ENCODE results near the gene LAMB2. TPM values are rescaled to one million over a fixed set of nuclear protein-coding genes. Genes with fewer than 3 reads are reported as not detected.
A peak's percentile ranks its signal among the peaks of the same experiment; 100 is the strongest.

Gene LAMB2
- polyA plus RNA-seq, 1 of the 3 experiments (the other 2 are of a cell fraction): 332 TPM

- Histone ChIP-seq H3K9me2 (no peaks in the 10 kb centered on the region), H3K36me3 (replicated peaks in 1 of 2; ENCODE audit: control insufficient read depth in 1 of 2, insufficient read depth in 2 of 2, low read length in 1 of 2) (peaks cover 11 to 27% of the 10 kb centered on the region in 2 experiments), H3K4me3 (ENCODE audit: low read depth in 2 of 2, low read length in 1 of 2) (no peak overlapping the region), H3K9me3 (no peaks in the 10 kb centered on the region), H4K20me1 (ENCODE audit: insufficient read depth) (no peaks in the 10 kb centered on the region), H3K79me2 (ENCODE audit: insufficient read depth) (peaks cover 37% of the 10 kb centered on the region), H2AFZ (ENCODE audit: low read depth) (no peak overlapping the region), H3K27me3 (ENCODE audit: insufficient read depth) (no peaks in the 10 kb centered on the region), H3K4me2 (peak overlapping the region; percentile 100), H3K9ac (0 out of 2 replicates have a peak overlapping the region, but pooled peaks have one; percentile 75), H3K4me1 (ENCODE audit: control insufficient read depth in 1 of 2, insufficient read depth in 2 of 2, low read depth in 1 of 2, low read length in 1 of 2) (peaks cover 0 to 18% of the 10 kb centered on the region in 2 experiments; a peak in 1 of 4 replicates), H3F3A (replicated peaks; ENCODE audit: insufficient read depth) (no peaks in the 10 kb centered on the region), H3K27ac (ENCODE audit: low read depth in 2 of 2, low read length in 1 of 2) (no peak overlapping the region)
- WGBS (ENCODE audit: low lambda C conversion rate): 93% methylated on average over 11 of the region's 12 CpGs
- POLR2A ChIA-PET: no interaction called here
- CTCF ChIA-PET: interaction anchor here (0.9 to 5.4 kb wide), 6 partner anchors 11 to 319 kb away, joined by 3 to 26 read pairs (median 6); partner anchors contain the start of genes KLHDC8B, NDUFAF3 and USP19
- TF ChIP-seq FOXJ3 (CRISPR knock-in tag; IDR thresholded peaks at IDR 0.05): no peak
- no peak for TF ChIP-seq PBX3 (IDR thresholded peaks at IDR 0.05)
- TF ChIP-seq CHD2 (IDR thresholded peaks at IDR 0.05; ENCODE audit: low read length, partially characterized antibody): no peak
- no peak for TF ChIP-seq EZH2phosphoT487 (IDR thresholded peaks at IDR 0.05; ENCODE audit: borderline replicate concordance, low read depth)
- no peak for TF ChIP-seq USF1 (IDR thresholded peaks at IDR 0.05; ENCODE audit: borderline replicate concordance, low read depth)
- no peak for TF ChIP-seq POLR2AphosphoS5 (IDR thresholded peaks at IDR 0.05; ENCODE audit: low read depth, low read length)
- TF ChIP-seq YY1 (IDR thresholded peaks at IDR 0.05; ENCODE audit: low read depth): no peak
- no peak for TF ChIP-seq SIN3A (IDR thresholded peaks at IDR 0.05; ENCODE audit: borderline replicate concordance, low read depth, low read length)
- TF ChIP-seq ELF1 (IDR thresholded peaks at IDR 0.05): no peak
- TF ChIP-seq FOSL2 (IDR thresholded peaks at IDR 0.05; ENCODE audit: borderline replicate concordance, low read depth): no peak
- TF ChIP-seq MAX (IDR thresholded peaks at IDR 0.05; ENCODE audit: low read depth): no peak
- TF ChIP-seq TEAD4 (IDR thresholded peaks at IDR 0.05; ENCODE audit: borderline replicate concordance, insufficient read depth): no peak
- no peak for TF ChIP-seq IRF3 (IDR thresholded peaks at IDR 0.05; ENCODE audit: low read depth, low read length)
- no peak for TF ChIP-seq RFX5 (IDR thresholded peaks at IDR 0.05; ENCODE audit: low read length)
- TF ChIP-seq TCF12 (IDR thresholded peaks at IDR 0.05): no peak
- no peak for TF ChIP-seq GATA2 (CRISPR knock-in tag; IDR thresholded peaks at IDR 0.05)
- TF ChIP-seq MXI1 (IDR thresholded peaks at IDR 0.05; ENCODE audit: low read depth, low read length): no peak
- no peak for TF ChIP-seq MEF2A (IDR thresholded peaks at IDR 0.05; ENCODE audit: borderline replicate concordance, low read depth)
- TF ChIP-seq ZBTB33 (IDR thresholded peaks at IDR 0.05; ENCODE audit: borderline replicate concordance, low read depth): no peak
- no peak for DNase-seq
These were observed 1.8 kb downstream of the LAMB2 start for GRCh38 chr3:49131040-49131439.
